GM18873 (cell line): ENCODE results near the gene ARL16.
A peak's percentile ranks its signal among the peaks of the same experiment; 100 is the strongest.
"Not testable (repeated sequence)": the region's sequence is repeated elsewhere in the genome, so short reads cannot be mapped to it uniquely, and the experiment has no call there.

Experiments used
- ATAC-seq: cut with Tn5 transposase; IDR thresholded peaks from one replicate; pipeline ENCODE4 v1.9.1; 2021; ENCODE audit warnings: mild to moderate bottlenecking, moderate library complexity, moderate number of reproducible peaks; ENCODE audit not compliant: unreplicated experiment, low FRiP score

ARL16 gene

DNA sequence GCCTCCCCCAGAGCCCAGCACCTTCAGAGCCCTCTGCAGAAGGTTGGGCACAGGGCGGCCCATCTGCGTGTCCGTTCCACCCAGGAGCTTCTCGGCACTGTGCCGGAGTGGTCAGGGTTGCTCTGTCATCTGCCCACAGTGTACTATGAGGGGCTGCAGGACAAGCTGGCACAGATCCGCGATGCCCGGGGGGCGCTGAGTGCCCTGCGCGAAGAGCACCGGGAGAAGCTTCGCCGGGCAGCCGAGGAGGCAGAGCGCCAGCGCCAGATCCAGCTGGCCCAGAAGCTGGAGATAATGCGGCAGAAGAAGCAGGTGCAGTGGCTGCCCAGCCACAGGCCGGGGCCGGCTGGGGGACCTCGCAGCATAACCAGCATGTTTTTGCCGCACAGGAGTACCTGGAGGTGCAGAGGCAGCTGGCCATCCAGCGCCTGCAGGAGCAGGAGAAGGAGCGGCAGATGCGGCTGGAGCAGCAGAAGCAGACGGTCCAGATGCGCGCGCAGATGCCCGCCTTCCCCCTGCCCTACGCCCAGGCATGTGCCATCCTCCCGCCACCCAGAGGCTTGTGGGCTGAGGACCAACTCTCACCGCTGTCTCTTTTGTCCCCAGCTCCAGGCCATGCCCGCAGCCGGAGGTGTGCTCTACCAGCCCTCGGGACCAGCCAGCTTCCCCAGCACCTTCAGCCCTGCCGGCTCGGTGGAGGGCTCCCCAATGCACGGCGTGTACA is 12.8 kb upstream of the ARL16 start:
- no peak for ATAC-seq

DNA sequence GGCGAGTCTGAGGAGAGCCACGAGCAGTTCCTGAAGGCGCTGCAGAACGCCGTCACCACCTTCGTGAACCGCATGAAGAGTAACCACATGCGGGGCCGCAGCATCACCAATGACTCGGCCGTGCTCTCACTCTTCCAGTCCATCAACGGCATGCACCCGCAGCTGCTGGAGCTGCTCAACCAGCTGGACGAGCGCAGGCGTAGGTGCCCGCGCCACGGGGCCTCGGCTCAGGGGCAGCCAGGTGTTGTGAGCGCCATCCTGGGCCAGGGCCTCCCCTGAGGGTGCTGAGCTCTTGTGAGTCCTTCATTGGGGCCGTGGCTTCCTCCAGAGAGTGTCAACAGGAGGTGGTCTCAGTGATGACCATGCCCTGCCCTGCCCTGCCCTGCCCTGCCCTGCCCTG is 12.2 kb upstream of the ARL16 start:
- no peak for ATAC-seq

DNA sequence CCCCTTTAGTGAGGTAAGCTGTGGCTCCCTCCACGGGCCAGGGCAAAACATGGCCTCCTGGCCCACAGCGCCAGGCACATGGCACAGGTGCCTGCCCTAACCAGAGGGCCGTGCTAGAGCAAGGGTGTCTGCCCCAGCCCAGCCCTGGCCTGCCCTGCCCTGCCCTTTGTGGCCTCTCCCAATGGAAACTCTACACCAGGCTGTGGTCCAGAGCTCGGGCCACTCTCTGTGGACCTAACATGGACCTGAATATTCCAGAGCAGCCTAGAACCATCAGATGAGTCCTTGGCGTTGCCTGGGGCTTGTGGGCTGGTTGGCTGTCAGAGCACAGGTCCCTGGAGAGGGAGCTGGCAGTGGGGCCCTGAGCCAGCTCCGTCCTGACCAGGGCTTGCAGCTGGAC is 11.6 kb upstream of the ARL16 start:
- no peak for ATAC-seq

DNA sequence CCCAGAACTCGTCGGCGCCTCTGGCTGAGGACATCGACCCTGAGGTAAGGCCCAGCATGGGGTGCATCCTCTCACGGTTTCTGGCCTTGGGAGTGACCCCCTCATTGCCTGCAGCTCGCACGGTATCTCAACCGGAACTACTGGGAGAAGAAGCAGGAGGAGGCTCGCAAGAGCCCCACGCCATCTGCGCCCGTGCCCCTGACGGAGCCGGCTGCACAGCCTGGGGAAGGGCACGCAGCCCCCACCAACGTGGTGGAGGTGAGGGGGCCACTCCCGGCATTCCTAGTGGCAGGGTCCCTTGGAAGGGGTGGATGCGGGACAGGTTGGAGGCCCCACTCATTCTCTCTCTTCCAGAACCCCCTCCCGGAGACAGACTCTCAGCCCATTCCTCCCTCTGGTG is 11.2 kb upstream of the ARL16 start:
- no peak for ATAC-seq

DNA sequence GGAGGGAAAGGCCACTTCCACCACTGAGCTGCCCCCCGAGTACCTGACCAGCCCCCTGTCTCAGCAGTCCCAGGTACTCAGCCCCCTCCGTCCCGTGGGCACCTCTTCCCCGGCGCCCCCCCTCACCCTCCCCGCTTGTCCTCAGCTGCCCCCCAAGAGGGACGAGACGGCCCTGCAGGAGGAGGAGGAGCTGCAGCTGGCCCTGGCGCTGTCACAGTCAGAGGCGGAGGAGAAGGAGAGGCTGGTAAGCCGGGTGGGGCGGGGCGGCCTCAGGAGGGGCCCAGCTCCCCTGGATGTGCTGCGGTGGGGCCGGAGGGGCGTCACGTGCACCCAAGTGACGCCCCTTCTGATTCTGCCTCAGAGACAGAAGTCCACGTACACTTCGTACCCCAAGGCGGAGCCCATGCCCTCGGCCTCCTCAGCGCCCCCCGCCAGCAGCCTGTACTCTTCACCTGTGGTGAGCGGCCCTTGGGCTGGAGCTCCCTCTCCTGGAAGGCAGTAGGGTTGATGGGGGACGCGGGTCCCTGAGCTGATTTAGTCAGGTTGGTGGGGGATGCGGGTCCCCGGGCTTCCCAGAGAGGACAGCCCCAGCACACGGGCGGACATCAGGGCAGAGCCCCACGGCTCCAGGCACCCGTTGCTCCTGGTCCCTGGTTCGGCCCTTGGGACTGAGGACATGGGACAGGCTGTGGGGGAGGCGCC is 10.1 kb upstream of the ARL16 start:
- ATAC-seq = no peak

DNA sequence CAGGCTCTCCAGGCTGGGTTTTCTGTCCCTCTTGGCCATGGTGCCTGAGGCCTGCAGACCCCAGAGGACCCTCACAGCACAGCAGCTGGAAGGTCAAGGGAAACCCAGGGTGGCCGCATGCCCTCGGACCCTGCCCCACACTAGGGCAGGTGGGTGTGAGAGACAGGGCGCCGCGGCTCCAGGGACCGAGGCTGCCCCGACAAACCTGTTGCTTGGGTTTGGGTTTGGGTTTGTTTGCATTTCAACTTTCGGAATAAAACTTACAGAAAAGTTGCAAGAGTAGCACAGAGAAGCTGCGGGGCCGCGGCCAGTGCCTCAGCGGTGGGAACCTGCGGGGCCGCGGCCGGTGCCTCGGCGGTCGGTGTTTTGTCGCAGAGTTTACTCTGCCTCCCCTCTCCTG is 8.0 kb upstream of the ARL16 start:
- ATAC-seq = no peak

DNA sequence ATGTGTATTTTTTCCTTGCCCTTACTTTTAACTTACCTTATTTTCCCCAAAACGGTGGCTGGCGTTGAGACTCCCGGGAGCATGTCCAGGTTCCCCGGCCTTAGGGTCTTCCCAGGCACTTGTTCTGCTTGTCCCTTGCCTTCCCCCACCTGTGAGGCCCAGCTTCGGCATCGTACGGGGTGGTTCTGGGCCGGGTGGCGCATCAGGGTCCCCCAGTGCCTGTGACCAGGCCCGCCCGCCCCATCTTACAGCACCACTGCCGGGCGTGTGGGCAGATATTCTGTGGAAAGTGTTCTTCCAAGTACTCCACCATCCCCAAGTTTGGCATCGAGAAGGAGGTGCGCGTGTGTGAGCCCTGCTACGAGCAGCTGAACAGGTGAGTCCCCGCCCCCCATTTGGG is 7.6 kb upstream of the ARL16 start:
- ATAC-seq = no peak

DNA sequence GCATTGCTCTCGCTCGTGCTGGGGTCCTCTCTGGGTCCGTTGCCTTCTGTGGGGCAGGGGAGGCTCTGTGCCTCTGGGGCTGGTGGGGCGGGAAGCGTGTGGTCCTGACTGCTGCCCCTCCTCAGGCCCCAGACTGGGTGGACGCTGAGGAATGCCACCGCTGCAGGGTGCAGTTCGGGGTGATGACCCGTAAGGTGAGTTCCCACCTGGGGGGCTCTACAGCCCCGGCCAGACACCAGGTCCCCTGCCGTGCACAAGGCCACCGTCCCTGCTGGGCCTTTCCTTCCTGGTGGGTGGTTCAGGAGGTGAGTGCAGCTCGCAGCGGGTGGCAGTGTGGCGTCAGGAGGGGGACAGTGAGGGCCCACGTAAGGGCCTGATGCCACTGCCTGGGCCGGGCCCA is 7.0 kb upstream of the ARL16 start:
- no peak for ATAC-seq

DNA sequence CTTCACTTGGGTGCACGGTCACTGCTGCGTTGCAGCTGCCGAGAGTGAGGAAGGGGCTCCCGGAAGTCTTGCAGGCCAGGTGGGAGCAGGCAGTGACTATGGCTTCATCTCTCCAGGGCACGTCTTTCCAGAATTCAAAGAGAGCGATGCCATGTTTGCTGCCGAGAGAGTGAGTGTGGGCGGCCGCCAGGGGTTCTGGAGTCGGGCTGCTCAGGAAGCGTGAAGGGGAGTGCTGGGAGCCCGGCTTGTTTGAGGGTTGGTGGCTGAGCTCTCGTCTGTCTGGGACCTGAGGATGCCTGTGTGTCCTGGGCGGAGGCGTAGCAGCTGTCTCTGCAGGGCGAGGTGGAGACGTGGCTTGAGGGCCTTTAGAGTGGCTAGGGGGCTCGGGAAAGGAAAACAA is 6.5 kb upstream of the ARL16 start:
- no peak for ATAC-seq

DNA sequence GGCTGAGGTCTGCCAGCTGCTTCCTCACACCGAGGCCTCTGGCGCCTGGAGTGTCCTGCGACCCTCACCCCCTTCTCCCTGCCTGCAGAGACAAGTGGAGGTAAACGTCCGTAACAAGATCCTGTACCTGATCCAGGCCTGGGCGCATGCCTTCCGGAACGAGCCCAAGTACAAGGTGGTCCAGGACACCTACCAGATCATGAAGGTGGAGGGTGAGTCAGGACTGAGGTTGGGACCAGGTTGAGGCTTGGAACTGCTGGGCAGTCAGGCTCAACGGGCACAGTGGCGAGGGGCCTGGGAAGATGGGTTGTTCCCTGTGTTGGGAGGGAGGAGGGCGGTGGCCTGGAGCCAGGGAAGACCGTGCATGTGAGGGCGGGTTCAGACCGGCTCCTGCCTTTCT is 5.0 kb upstream of the ARL16 start:
- no peak for ATAC-seq

DNA sequence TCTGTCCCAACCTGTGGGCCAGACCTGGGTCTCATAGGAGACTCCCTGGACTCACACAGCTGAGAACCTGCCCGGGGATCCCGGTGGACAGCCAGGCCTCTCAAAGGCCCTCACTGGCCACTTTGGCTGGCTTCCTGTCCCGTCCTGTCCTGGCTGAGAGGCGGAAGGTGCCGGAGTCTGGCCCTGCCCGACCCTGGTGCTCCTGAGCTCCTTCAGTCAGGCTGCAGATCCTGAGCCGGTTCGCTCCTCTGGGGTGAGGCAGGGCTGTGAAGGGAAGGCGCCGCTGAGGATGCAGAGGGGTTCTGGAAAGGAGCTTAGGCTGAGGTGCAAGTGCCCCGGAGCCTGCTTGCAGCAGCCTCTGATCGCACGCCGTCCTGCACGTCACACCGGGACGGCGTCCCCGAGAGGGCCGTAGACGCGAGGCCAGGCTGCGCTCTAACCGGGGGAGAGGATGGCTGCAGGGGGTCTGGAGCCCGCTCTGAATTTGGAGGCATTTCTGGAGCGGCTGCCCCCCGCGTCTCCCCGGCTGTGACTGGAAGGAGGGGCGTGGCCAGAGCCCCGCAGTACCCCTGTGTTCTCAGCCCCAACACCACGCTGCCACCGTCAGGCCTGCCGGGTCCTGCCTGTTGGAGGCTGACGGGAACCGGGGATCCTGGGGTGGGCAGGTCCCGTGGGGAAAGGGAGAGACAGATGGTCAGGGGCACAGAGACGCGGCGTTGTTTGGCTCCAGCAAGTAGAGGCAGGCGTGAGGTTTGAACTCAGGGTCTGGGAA is 4.4 kb upstream of the ARL16 start:
- ATAC-seq = no peak

DNA sequence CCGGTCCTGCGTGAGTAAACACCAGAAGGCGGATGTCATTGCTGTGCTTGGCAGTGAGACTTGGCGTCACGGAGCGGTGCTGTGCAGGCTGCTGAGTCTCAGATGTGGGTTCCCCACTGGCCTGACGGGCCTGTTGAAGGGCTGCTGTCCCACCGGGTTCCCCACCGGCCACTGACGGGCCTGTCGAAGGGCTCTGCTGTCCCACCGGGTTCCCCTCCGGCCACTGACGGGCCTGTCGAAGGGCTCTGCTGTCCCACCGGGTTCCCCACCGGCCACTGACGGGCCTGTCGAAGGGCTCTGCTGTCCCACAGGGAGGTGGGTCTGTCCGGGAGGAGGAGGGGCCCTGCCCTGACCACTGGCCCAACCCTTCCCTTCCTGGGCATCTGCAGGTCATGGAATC is 3.0 kb upstream of the ARL16 start:
- no peak for ATAC-seq

DNA sequence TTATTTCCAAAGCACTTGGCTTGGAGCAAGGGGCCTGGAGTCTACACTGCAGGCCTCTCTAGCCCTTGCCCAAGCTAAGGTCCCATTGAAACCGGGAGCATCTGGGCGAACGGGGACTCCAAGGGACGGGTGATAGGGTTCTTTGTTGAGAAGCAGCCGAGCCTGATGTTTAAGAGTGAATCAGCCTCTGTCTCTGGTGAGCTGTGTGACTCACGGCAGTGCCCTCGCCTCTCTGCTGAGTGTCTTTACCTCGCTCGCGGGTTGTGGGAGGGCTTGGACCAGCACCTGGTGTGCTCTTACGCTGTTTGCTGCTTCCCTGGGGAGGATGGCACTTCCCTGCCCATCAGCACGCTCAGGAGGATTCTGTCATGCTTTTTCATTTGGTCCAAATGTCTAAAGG is 1.5 kb upstream of the ARL16 start:
- ATAC-seq = no peak

DNA sequence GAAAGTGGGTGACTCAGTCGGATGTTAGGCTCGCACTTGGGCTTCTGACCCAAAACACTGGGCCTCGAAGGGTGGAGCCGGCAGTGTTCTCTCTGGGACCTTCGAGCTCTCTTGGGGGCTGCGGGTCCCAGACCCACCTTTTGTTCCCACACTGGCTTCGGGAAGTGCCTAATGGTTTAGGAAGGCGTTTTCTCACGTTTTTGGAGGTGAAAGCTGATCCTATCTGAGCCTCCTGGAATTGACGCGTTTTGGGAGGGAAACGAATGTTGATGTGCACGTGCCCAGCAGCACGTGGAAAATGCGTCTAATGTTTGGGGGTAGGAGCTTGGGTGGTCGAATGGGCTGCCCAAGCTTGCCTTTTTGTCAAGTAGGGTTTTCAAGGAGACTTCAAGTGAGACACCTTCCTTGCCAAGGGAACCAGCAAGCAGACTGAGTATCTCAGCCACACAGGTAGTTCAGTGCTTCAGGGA is 880 bp upstream of the ARL16 start:
- no peak for ATAC-seq

DNA sequence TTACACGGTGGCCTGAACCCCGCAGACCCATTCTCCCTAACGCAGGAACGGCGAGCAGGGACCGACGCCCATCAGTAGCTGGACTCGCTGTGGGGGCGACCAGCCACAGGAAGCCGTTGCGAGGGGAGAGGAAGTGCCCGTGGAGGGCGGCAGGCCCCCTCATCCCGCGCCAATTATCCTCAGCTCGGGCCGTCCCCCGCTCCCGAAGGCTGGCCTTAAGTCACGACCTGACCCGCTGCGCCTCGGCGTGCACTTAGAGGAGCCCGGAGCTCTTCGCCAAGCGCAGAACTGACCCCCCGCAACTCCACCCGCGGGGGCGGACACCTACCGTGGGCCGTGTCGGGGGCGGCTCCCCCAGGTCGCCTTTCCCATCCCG is 401 bp downstream of the ARL16 start:
- ATAC-seq = peak; percentile 6

DNA sequence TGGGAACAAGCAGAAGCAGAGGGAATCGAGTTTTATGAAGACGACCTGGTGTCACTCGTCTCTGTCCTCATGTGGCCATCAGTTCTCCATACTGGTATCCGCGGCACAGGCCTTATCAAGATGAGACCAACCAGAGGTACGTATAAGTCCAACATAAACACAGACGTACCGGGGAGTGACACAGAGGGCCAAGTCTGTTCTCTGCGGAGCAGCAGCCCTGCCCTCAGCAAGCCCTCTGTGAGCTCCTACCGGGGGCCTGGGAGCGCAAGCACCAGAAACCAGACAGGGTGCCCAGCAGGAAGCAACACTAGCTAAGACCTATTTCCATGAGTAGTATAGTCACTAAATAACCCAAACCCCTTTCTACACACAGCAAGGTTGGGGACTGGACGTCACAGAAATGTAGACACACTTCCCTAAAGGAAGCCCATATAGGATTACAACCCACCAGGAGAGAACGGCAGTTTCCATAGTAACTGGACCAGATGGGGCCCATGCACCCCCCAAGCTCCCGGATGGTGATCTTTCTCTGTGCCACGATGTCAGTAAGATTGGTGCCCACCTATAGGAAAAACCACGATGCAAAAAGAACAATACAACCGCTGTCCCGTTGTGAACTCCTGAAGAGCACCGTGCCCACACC is 911 bp downstream of the ARL16 start:
- no peak for ATAC-seq

DNA sequence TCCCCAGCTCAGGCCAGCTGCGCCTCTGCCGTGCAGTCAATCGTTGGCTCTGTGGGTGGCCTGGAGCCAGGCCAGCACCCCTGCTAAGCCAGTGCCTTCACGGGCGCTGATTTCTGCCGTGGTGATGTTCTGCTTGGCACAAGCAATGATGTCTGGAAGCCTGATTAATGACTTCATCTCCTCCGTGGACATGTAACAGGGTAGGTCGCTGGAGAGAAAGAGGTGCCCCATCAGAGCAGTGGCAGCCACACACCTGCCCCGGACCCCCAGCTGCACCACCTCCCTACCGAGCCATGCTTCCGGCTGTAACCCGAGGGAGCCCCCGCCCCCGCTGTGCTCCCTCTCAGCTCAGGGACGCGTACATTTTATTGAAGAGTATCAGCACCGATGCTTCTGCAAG is 1.9 kb downstream of the ARL16 start:
- no peak for ATAC-seq

DNA sequence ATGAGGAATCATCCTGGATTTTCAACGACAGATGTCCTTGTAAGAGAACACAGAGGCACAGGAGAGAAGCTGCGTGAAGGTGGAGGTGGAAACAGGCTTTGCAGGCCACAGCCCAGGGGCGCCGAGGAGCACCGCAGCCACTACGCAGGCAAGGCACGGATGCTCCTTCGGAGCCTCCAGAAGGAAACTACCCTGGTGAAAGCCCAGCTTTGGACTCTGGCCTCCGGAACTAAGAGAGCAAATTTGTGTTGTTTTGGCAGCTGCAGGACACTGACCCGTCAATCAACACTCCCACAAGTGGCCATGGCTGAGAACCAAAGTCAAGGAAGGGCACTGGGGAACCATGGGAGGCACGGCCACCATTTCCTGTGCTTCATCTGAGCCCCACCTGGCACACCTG is 3.4 kb downstream of the ARL16 start:
- ATAC-seq = no peak

DNA sequence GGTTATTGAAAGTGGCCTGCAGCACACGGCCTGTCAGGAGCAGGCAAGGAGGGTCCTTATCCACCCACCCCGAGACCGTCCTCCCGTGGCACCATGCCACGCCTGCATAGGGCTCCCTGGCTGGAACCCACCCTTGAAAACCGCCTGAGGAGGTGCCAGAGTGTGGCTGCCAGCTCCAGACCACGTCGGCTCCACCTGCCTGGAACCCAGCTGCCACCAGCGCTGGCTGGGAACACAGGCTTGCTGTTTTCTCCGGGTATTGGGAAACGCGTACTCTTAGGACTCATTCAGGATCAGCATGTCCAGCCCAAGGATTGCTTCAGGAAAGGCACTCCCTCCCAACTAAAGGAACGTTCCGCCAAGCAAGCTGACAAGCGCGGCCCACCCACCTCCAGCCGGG is 6.7 kb downstream of the ARL16 start:
- ATAC-seq = no peak

DNA sequence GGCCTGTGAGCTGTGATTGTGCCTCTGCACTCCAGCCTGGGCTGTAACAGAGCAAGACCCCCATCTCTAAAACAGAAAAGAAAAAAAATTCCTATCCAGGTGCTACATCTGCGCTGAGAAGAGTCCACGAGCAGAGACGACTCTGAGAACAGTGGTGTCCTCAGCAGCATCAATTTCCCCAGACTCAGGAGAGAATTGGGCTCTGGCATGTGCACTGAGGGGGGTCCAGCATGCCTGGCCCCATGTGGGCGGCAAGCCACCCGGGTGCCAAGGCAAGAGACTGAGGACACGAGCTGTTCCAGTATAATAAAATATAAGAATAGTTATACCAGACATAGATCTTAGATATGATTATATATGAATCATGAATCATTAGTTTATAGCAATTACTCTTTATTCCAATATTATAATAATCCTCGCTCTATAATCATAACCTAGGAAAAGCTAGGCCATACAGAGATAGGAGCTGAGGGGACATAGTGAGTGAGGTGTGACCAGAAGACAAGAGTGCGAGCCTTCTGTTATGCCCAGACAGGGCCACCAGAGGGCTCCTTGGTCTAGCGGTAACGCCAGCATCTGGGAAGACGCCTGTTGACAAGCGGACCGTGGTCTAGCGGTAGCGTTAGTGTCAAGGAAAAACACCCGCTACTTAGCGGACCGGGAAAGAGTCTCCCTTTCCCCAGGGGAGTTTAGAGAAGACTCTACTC is 7.9 kb downstream of the ARL16 start:
- not testable (repeated sequence) for ATAC-seq
